Thymus (tissue), 11 donors: ENCODE measurements around the gene GRIA4. TPM values are rescaled to one million over a fixed set of nuclear protein-coding genes. Genes with fewer than 3 reads are reported as not detected.

ENCODE experiments used
- DNase-seq, 9 donors: peaks; one replicate each; pipeline ENCODE4 v3.0.0-alpha.2; 2013; ENCODE audit warnings: low spot score in 9 of 9, low read depth in 6 of 9, missing footprints in 1 of 9
- H3K27ac ChIP-seq, 2 donors: one replicate each; pipeline ENCODE4 v1.5.1; 2013; ENCODE audit warnings: control low read depth in 1 of 2, low read depth in 1 of 2, low read length in 1 of 2, mild to moderate bottlenecking in 1 of 2, moderate library complexity in 1 of 2
- H3K27me3 ChIP-seq, 2 donors: one replicate each; pipeline ENCODE4 v1.5.1; 2013; ENCODE audit warnings: low read length in 1 of 2; ENCODE audit not compliant: control insufficient read depth in 2 of 2, insufficient read depth in 1 of 2
- H3K36me3 ChIP-seq, 2 donors: one replicate each; pipeline ENCODE4 v1.5.1; 2013; ENCODE audit warnings: low read length in 1 of 2, mild to moderate bottlenecking in 1 of 2, moderate library complexity in 1 of 2; ENCODE audit not compliant: control insufficient read depth in 2 of 2, insufficient read depth in 2 of 2
- H3K4me1 ChIP-seq, 2 donors: one replicate each; pipeline ENCODE4 v1.5.1; 2013; ENCODE audit warnings: low read length in 2 of 2; ENCODE audit not compliant: control insufficient read depth in 2 of 2, insufficient read depth in 2 of 2
- H3K4me3 ChIP-seq, 2 donors: one replicate each; pipeline ENCODE4 v1.5.1; 2013; ENCODE audit warnings: low read length in 2 of 2, control low read depth in 1 of 2, mild to moderate bottlenecking in 1 of 2
- H3K9me3 ChIP-seq, 2 donors: one replicate each; pipeline ENCODE4 v1.5.1; 2013; ENCODE audit warnings: low read length in 1 of 2, mild to moderate bottlenecking in 1 of 2; ENCODE audit not compliant: control insufficient read depth in 2 of 2, insufficient read depth in 1 of 2
- WGBS: extraction: QIAGEN DNeasy Blood & Tissue Kit; methylation state at CpG from one replicate; pipeline ENCODE4 v1.1.7; 2013; 5-methylcytosine and 5-hydroxymethylcytosine counted together
- polyA plus RNA-seq: library from polyadenylated mRNA; stranded (reverse); fragments of 200-250 nt; gene quantifications from one replicate; pipeline ENCODE4 v1.2.3, GENCODE V29; 2013
- total RNA-seq: library from RNA; stranded (reverse); fragments of 120-200 nt; gene quantifications from one replicate; pipeline ENCODE4 v1.2.4, GENCODE V29; 2013
- donor health status: healthy.

GRIA4 gene
- total and polyA plus RNA-seq, 2 donors: under 0.01 to 0.14 TPM

DNA sequence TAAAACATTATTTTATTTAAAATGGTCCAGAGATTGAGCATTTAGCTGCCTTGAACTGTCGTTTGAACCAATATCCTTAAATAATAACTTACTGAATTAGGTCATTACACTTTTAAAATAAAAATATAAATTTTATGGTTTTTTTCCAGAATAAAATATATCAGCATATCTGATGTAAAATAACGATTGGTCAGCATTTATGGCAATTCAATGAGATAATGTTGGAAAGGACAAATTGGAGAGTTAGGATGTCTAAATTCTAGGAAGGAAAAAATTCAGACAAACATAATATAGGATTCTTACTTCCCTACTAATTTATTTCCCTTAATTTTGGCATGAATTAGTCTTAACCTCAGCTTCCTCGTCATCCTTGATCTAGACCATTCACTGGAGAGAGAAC is 113.4 kb downstream of the GRIA4 start:
- H3K27ac ChIP-seq: no peak overlapping the region
- no peaks in the 10 kb centered on the region for H3K36me3 ChIP-seq
- H3K4me3 ChIP-seq: no peak overlapping the region
- no peaks in the 10 kb centered on the region for H3K4me1 ChIP-seq
- H3K9me3 ChIP-seq: peaks cover 0 to 3% of the 10 kb centered on the region in 2 donors
- H3K27me3 ChIP-seq: no peaks in the 10 kb centered on the region
- no peak for DNase-seq
- 86% methylated on average over 3 of the region's 3 CpGs for WGBS

DNA sequence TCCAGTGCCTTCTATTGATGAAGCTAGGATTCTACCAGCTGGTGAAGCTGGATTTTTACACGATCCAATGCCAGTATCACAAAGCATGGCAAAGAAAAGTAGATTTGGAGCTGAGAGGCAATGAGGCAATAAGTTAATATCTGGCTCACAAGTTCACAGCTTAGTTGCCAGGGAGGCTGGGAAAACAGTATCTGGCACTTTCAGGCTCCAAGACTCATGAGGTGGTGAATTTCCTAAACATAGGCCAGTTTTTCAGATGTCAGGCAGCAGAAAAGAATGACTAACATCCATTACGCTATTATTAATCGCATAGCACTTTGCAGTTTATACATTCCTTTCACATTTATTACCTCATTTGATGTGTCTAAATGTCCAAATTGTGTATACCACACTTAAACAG is 122.7 kb downstream of the GRIA4 start:
- Histone ChIP-seq H3K27ac (no peak overlapping the region), H3K4me3 (no peak overlapping the region), H3K9me3 (no peaks in the 10 kb centered on the region), H3K36me3 (no peaks in the 10 kb centered on the region), H3K4me1 (no peaks in the 10 kb centered on the region), H3K27me3 (no peaks in the 10 kb centered on the region)
- no peak for DNase-seq
- WGBS: 97% methylated on average over 3 of the region's 3 CpGs

DNA sequence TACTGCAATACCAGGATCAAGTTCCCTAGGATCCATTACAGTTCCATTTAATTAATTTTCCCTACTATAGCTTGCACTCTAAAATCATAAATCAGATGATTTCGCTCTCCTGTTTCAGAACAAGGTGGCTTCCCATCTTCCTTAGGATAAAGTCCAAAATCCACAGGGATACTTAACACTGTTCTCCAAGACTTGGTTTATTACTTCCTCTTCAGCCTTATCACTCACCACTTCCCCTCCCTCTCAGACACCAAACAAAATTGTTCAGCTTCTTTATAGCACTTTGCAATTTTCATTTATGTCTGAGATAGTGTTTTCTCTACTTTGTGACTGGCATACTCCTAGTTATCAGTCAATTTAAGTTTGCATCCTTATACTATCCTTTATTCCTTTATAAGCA is 124.6 kb downstream of the GRIA4 start:
- Histone ChIP-seq H3K4me3 (no peak overlapping the region), H3K27me3 (no peaks in the 10 kb centered on the region), H3K36me3 (no peaks in the 10 kb centered on the region), H3K9me3 (no peaks in the 10 kb centered on the region), H3K27ac (no peak overlapping the region), H3K4me1 (no peaks in the 10 kb centered on the region)
- DNase-seq: no peak
- 87% methylated on average over 1 of the region's 1 CpG for WGBS

DNA sequence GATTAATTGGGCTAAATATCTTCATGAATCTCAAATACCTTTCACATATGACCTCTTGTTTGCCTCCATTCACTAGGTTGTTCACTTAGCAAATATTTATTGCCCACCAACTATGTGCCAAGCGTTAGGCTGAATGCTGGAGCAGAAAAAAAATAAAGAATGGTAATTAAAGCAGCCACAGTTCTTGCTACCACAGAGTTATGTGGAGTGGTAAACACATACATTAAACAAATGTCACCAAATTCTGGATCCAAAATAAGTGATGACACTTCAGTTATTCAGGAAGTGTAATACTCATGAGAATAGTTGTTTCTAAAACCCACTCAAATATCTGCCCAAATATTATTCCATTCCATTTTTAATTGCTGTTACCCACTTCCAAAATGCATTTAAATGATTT is 128.4 kb downstream of the GRIA4 start:
- no peak for DNase-seq
- H3K4me1 ChIP-seq: no peaks in the 10 kb centered on the region
- H3K27ac ChIP-seq: no peak overlapping the region
- no peak overlapping the region for H3K4me3 ChIP-seq
- no peaks in the 10 kb centered on the region for H3K27me3 ChIP-seq
- no peaks in the 10 kb centered on the region for H3K36me3 ChIP-seq
- no peaks in the 10 kb centered on the region for H3K9me3 ChIP-seq
- WGBS: 92% methylated on average over 1 of the region's 1 CpG

DNA sequence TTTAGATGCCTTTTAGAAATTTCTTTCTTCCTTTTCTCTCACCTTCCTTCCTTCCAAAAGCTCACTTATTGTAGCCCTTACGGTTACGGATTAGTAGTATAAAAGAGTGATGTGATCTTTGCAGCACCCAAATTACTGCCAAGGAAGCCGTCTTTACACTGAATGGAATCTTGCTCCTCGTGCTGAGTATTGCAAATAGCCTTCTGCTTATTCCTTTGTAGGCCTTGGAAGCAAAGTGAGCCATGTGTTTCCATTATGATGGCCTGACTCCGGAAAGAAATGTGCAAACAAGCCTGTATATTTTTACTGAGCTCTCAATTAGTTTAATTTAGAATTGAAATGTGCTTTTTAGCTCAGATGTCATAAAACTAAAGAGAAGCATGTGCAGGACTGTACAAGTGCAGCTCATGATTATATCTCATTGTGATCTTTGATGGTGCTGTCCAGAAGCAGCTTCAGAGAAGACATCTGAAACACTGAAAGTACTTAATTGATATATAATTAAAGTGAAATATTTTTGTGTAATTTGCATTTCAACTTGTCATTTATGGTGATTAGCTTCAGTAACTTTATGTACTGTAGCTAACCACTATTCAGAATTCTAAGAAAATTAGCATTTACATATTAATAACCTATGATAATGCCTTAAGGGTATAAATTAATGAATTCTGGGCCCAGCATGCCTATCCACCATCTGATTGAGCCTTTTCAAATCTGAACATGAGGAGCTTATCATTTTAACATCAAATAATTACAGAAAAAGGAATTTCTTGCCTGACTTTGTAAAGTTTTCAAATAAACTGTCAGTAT is 129.3 kb downstream of the GRIA4 start:
- no peaks in the 10 kb centered on the region for H3K27me3 ChIP-seq
- 91% methylated on average over 5 of the region's 5 CpGs for WGBS
- H3K4me3 ChIP-seq: no peak overlapping the region
- no peak overlapping the region for H3K27ac ChIP-seq
- no peaks in the 10 kb centered on the region for H3K4me1 ChIP-seq
- H3K9me3 ChIP-seq: no peaks in the 10 kb centered on the region
- no peak for DNase-seq
- no peaks in the 10 kb centered on the region for H3K36me3 ChIP-seq

DNA sequence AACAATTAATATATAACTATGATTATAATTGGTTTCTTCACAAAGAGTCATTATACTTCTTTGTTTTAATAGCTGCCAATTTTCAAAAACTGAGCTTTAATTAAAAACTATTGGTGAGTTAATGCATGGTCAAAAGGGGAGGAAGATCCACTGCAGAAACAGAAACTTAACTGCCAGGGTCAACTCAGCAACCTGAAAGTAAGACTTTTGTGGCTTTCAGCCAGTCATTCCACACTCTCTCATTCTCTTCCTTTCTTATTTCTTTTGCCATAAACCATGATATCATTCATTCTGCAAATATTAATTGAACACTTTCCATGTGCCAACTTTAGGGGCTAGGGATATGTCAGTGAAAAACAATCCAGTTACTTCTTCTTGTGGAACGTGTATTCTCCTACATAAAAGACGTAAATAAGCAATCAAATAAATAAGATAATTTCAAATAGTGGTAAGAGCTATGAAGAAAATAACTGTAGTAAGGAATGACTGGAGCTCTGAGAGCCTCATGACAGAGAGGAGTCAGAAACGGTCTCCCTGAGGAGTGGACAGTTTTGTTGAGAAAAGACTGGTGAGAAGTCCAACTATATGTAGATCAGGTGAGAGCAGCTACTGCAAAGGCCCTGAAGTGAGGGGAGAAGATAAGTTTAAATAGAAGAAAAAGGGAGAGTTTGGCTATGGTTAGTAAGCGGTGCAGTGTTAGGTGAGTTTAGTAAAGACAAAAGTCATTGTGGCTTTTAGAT is 130.5 kb downstream of the GRIA4 start:
- WGBS: 91% methylated on average over 4 of the region's 4 CpGs
- Histone ChIP-seq H3K36me3 (no peaks in the 10 kb centered on the region), H3K4me1 (no peaks in the 10 kb centered on the region), H3K4me3 (no peak overlapping the region), H3K27ac (no peak overlapping the region), H3K9me3 (no peaks in the 10 kb centered on the region), H3K27me3 (no peaks in the 10 kb centered on the region)
- DNase-seq: no peak

DNA sequence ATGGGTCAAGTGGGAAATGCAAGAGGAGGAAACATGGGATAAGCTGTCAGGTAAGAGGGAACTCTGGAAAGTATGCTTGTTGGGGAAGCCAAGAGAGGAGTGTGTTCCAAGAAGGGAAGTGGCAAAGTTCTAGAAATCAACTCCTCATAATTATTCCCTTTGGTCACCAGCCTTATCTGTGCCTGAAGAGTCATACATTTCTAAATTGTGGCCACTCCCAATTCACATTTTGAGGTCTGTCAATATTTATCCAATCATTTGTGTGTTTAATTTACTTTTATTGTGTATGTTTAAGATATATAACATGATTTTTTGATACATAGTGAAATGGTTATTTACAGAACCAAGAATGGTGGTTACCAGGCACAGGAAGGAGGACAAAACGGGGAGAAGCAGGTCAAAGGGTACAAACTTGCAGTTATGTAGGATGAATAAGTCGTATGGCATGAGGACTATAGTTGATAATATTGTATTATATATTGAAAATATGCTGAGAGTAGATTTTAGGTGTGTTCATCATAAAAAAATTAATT is 131.7 kb downstream of the GRIA4 start:
- WGBS: 86% methylated on average over 2 of the region's 2 CpGs
- Histone ChIP-seq H3K4me3 (no peak overlapping the region), H3K36me3 (no peaks in the 10 kb centered on the region), H3K27me3 (no peaks in the 10 kb centered on the region), H3K27ac (no peak overlapping the region), H3K4me1 (no peaks in the 10 kb centered on the region), H3K9me3 (no peaks in the 10 kb centered on the region)
- DNase-seq: no peak

DNA sequence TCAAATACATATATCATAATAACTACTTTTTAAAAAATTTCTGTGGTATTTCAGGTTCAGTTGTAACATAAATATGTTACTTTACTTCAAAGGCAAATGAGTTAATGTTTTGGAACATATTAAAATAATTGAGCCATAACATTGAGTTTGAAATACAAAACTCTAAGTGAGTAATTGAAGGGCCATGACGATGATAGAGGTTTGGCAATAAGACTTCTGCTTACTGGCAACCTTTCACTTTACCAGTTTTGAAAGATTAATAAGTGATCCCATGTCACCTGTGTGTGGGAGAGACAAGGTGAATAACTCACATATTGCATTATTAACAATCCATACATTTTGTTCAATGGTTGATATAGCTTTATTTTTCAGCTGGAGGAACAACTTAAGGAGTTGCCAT is 144.4 kb downstream of the GRIA4 start:
- no peaks in the 10 kb centered on the region for H3K27me3 ChIP-seq
- no peak for DNase-seq
- 85% methylated on average over 1 of the region's 1 CpG for WGBS
- H3K4me3 ChIP-seq: no peak overlapping the region
- H3K9me3 ChIP-seq: no peaks in the 10 kb centered on the region
- H3K4me1 ChIP-seq: no peaks in the 10 kb centered on the region
- H3K36me3 ChIP-seq: no peaks in the 10 kb centered on the region
- H3K27ac ChIP-seq: no peak overlapping the region

DNA sequence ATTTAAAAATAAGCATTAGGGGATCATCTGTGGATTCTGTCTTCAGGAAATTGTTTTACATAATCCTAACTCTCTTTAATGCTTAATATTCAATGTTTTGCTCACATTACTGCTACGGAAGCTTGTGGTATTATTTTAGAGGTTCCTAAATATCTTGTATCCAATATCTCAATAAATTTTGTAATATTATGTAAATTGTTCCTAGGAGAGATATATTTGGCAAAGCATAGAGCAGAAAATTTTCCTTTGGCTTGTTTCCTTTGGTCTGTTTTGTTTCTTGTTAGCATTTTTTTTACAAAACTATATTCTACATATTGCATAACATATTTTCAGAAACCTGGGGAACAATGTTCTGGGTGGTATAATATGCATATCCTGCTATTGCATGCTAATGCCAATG is 144.8 kb downstream of the GRIA4 start:
- WGBS: 95% methylated on average over 1 of the region's 1 CpG
- no peak for DNase-seq
- no peaks in the 10 kb centered on the region for H3K27me3 ChIP-seq
- H3K36me3 ChIP-seq: no peaks in the 10 kb centered on the region
- H3K27ac ChIP-seq: no peak overlapping the region
- H3K4me1 ChIP-seq: no peaks in the 10 kb centered on the region
- H3K4me3 ChIP-seq: no peak overlapping the region
- no peaks in the 10 kb centered on the region for H3K9me3 ChIP-seq
